SIG-M5 treated with dmso at 0.1 percent for 504 hours (cell line): ENCODE measurements around the gene NOP14.
"Not testable (repeated sequence)": the region's sequence is repeated elsewhere in the genome, so short reads cannot be mapped to it uniquely, and the experiment has no call there.

Experiments used
- DNase-seq: peaks from one replicate; lab custom pipeline; 2025; ENCODE audit not compliant: unreplicated experiment; lab: John Stamatoyannopoulos, UW

NOP14 gene

DNA sequence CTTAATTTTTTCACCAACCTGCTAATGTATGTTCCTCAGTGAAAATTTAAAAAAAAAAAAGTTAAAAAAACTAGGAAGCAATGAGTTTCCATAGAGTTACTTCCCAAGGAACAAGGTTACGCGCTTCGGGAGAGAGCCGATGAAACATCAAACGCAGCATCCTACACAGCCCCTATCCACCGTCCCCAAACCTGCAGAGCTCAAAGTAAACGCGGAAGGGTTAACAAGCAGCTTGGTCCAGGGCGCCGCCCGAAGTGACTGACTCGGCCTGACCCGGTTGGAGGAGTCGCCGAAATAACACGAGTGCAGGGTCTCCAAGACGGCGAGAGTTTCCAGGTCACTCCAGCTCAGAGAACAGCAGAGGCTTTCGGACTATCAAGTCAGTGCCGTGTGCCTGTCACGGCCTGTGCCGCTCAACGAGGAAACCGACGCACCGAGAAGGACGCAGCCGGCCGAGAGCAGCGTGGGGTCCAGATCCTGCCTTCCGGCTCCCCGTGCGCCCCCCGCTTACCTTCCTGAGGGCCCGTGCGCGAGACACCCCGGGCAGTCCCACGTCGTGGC lies 512 bp downstream of the NOP14 start:
- peak; percentile 29 for DNase-seq

DNA sequence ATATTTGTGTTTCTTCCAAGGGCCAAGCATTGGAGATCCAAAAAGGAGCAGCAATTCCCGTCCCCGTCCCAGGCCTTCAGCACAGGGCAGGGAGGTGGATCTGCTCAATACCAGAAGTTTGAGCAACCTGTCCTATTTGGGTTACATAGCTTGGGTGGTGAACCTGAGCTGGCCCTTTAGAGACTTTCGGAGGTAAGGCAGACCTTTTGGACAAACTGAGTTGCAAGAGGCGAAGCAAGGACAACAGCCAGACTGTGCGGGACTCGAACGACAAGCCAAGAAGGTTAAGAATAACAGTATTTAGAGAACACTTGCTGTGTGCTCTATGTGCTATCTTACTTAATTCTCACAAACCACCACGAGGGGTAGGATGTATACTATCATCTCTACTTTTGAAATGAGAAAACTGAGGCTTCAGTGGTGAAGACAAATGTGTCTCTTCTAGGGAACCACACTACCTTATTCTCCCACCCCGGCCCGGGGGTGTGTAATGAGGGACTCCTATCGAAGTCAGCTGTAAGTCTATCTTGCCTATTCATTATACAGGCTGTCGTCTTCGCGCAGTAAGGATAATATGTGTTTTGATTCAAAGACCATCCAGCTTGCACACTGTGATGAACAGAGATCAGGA lies 1.3 kb downstream of the NOP14 start:
- peak; percentile 66 for DNase-seq

DNA sequence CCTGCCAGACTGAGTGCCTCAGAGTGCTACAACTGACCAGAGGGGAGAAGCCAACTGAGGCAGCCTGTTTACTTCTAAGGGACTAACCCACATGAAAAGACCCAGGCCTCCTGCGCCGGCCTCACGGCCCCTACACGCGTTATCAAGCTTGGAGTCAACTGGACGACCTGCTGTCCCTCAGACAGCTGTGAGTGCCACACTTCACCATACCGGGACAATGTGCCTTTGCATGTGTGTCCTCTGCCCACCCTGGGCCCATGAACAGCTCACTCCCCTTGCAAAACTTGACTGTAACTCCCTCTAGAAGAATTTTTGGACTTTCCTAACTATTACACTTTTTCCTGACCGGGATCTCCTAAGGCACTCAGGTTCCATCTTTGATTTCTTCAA lies 1.8 kb downstream of the NOP14 start:
- DNase-seq, result peak; percentile 63

DNA sequence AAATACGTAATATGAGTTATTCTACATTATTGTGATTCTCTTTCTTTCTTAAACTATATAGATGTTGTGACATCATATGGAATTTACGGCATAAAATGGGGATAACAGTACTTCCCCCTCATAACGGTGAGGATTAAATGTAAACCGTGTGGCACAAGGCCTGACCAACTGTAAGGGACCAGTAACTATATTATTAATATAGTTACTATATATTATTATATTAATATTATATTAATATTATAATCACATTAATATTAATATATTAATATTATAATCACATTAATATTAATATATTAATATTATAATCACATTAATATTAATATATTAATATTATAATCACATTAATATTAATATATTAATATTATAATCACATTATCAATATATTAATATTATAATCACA lies 2.8 kb downstream of the NOP14 start:
- DNase-seq, result not testable (repeated sequence)

DNA sequence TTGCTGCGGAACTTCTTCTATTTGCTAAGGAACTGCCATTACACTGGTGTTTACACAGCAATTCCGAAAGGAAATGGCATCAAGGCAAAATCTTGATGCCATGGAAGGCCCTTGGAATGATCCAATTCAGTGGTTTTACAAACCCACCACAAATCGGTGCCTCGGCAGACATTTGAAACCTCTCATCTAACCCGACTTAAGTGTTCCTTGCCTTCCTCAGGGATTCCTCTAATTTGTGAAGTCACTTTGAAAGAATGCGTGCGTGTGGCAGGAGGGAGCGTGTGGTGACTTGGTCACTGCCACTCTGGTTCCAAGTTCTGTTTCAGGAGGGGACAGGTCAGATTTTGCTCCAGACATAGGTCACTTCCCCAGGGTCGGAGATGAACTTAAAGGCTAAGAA lies 4.8 kb downstream of the NOP14 start:
- no peak for DNase-seq

DNA sequence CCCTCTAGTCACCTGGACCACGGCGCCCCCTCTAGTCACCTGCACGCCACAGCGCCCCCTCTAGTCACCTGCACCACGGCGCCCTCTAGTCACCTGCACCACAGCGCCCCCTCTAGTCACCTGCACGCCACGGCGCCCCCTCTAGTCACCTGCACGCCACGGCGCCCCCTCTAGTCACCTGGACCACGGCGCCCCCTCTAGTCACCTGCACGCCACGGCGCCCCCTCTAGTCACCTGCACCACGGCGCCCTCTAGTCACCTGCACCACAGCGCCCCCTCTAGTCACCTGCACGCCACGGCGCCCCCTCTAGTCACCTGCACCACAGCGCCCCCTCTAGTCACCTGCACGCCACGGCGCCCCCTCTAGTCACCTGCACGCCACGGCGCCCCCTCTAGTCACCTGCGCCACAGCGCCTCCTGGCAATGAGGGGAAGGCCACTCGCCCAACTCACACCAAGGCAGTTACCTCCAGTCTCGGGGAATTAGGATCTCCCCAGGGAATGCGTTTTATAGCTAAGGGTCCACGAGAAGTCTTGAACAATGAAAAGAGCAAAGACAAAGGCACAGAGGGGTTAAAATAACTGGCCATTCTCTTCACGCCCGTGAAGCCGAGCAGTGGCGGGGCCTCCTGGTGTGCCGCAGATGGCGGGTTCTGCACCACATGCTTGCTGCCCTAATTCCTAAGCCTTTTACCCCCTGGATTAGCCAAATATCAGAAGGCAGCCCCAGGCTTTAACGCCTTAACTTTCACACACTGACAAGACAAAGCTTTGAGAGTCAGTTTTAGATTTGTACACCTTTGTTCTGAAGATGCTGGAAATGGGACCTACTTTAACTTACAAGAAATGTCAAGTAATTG lies 7.8 kb downstream of the NOP14 start:
- DNase-seq, result not testable (repeated sequence)

DNA sequence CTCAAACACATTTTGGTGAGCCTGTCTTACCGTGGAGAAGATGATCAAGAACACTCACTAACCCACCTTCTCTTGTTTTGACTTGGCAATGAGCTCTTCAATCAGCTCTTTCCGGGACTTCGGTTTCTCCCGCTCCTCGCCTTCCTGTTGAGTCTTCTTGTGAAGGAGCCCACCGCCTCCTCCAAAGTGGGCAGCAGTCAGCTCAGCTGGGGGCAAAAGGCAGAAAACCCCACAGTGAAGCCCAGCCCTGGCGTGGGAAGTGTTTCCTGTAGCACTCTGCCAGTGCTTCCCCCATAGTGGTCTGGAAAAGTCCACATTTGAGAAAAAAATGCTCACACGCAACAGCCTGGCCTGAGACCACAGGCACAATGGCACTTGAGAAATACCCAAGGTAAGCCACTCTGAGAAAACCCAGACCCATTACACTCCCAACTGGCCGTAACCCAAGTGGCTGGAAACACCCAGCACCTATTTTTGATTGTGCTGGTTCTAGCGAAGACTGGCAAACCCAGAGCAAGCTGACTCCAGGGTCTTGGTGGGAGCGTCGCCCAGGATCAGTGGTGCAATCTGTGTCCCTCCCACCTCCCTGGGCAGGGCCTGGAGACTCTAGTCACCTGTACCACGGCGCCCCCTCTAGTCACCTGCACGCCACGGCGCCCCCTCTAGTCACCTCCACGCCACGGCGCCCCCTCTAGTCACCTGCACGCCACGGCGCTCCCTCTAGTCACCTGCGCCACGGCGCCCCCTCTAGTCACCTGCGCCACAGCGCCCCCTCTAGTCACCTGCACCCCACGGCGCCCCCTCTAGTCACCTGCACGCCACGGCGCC lies 8.6 kb downstream of the NOP14 start:
- no peak for DNase-seq

DNA sequence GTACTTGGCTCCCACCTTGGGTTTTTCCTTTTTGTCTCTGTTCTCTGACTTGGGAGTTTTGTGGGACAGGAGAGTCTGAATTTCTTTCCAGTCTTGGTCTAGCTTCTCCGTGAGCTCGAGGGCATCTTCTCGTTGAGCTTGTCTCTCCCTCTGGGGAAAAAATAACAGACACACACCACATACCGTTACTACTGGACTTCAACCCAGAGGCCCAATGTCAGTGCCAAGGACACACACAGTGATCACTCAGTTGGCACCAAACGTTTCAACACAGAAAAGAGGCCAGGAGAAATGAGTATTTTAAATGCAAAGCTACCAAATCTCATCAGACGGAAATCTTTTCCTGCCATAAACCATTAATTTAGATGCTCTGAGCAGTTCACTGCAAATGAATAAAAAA lies 9.7 kb downstream of the NOP14 start:
- DNase-seq, result no peak

DNA sequence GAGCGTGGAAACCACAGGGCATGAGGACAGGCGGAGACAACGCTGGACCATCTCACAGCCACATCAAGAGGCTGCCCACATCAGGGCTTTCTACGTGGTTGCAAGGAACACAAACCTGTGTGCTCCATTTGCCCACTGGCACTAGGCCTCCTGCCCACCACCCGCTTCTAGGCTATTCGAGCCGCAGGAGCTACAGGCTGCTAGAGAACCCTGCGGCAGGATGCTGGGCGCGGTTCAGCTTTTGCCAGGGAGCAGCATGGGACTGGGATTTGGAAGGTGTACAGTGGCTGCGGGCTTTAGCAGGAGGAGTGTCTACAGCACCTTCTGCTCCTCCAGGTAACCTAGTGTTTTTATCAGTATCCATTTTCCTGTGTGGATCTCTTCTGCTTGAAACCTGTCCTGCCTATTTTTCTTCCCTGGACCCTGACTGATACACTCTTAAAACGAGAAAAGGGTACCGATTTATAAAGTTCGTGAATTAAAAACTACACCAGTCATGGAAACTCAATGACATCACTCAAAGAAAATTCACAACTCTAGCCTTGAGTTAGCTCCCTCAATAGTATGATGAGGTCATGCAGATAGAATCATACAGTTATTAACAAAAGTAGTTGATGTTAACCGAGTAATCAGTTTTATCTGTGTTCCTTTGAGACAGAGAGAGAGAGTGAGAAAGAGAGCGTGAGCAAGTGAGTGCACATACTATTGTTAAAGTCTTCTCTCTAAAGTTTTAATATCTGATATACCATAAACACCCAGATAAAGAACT lies 12.8 kb downstream of the NOP14 start:
- DNase-seq, result no peak

DNA sequence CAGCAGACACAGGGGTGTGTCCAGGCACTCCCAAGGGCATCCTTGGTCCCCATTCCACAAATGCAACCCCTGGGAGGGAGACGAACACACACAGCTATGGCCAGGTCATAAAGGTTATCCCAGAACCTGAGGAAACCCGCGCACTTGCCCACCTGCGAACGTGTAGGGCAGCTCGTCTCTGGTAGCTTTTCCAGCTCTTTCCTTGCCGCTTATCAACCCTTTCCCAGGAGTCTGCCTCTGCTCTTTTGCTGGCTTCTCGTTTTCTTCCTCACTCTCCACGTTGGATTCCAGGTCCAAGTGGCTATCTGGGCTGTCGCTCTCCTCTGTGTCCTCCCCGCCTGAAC lies 13.5 kb downstream of the NOP14 start:
- DNase-seq, result no peak

DNA sequence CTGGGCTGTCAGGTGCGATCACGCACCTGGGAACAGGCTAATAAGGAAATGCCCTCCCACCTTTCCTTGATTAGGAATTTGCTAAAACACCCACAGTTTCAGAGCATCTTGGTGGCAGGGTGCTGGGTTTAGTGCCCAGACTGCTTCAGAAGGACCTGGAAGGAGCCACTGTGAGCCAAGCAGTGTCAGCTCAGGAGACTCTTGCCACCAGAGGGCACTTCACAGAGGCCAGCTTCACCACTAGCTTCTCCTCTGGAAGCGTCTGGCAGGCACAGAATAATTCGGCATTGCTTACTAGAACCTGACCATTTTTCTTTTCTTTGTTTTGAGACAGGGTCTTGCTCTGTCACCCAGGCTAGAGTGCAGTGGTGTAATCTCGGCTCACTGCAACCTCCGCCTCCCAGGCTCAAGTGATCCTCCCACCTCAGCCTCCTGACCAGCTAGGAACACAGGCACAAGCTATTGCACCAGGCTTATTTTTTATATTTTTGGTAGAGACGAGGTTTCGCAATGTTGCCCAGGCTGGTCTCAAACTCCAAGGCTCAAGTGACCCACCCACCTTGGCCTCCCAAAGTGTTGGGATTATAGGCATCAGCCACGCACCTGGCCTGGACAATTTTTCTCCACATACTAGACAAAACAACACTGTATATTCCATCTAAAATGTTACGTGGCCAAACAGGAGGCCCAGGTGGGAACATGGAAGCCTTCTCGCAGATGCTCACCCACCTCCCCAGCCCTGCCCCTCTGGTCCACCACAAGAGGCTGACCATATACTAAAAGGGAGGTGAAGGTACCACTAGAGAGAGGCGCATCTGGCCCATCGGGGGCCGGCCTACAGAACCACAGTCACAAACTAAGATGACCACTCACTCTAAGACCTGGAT lies 14.1 kb downstream of the NOP14 start:
- peak; percentile 29 for DNase-seq

DNA sequence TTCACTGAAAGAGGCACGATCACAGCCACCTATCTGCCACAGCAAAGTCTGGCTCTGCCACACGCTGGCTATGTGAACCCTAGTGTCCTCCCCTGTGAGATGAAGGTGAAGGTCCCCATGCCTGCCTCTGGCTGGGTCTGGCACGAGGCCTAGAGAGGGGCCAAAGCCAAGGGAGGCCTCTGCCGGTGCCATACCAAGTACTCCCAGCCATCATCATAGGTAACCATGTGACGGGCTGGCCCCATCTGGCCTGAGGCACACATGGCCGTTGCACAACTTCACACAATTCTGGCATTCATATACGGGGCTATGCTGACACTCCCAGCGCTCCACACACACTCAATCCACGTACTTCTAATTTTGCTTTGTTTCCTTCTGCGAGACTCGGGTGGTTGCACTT lies 15.3 kb downstream of the NOP14 start:
- DNase-seq, result no peak

DNA sequence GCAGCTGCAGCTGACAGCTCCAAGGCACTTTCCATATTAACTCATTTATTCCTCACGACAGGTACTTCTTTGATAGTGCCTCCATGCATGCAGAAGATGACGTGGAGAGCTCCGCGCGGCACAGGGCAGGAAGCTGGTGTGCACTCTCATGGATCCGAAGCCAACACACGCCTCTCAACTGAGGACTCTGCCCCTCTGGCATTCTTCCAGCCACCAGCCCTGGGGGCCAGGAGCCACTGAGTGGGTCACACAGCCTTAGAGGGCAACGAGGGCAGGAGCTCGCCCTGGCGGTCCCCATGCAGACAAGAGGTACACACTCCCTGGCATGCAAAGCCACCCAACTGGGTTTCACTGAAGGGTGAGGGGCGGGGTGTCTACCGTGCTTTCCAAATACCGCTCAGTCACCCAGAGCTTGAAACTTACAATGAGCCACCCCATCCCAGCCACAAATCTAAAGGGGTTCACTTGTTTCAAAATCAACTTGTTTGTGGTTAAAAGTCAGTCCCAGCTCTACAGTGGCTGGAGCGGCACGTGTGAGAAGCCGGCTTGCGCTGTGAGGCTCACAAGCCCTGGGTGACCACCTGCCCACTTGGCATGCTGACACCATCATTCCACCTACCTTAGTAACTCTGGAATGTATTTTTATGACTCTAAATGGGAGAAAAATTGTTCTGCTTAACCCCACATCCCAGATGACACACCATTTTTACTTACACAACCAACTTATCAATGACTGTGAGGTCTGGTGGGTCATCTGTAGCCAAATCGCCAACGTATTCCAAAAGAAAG lies 16.2 kb downstream of the NOP14 start:
- no peak for DNase-seq

DNA sequence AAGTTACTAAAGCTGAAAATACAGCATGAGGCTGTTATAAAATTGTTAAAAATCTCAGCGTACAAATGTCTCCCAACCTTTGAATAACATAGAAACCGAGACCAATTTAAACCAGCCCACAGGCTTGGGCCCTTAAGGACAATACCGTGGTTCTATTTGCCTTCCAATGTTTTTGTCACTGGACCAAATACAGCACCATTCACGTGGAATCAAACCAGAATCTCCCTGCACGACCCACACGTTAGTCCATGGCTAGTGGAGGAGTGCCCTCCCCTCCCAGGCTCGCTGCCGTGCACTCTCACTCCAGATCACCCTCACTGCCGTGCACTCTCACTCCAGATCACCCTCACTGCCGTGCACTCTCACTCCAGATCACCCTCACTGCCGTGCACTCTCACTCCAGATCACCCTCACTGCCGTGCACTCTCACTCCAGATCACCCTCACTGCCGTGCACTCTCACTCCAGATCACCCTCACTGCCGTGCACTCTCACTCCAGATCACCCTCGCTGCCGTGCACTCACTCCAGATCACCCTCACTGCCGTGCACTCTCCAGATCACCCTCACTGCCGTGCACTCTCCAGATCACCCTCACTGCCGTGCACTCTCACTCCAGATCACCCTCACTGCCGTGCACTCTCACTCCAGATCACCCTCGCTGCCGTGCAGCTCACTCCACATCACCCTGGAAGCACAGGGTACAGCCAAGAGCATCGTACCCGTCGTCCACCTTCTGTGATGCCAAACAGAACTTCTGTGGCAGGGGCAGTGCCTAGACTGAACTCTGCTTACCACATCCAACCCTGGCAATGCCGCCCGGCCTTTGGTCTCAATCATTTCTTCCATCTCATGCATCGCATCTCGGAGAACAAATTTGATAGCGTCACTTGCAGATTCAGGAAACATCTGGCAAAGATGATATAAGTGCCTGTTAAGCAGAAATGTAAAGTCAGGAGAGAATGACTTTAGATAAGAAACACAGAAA lies 17.3 kb downstream of the NOP14 start:
- DNase-seq, result not testable (repeated sequence)

DNA sequence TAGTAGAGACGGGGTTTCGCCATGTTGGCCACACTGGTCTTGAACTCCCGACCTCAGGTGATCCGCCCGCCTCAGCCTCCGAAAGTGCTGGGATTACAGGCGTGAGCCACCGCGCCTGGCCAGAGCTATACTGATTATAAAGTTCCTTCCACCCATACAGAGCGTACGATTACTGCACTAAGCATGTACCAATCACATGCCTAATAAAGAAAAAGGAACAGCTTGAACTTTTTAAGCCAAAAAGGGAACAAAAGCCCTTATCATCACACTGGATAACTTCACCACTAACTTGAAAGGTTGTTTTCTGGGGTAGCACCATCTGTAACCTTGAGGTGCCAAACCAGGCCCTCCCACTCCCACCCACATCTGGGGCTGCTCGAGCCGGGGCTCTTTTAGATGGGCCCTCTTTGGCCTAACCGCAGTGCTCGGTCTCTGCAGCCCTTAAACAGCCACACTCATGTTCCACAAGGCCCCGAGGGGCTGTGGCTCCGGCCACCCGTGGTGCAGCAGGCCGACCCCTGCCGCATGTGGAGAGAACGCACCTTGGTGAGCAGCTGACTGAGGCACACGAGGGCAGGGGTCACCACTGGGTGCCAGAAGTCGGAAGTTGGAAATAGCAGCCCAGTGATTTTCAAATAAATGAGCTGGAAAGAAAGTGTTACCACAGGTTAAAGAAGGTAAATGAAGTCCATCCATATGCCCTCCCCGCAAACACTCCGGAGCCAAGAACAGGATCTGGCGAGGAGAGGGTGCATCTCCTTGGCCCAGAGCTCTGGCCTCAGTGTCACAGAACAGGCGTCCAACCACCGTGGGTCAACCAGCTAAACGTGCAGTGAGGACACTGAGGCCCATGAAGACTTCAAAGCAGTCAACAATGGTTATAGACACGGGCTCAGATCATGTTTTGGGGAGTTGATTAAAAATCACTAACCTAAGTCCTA lies 18.4 kb downstream of the NOP14 start:
- no peak for DNase-seq

DNA sequence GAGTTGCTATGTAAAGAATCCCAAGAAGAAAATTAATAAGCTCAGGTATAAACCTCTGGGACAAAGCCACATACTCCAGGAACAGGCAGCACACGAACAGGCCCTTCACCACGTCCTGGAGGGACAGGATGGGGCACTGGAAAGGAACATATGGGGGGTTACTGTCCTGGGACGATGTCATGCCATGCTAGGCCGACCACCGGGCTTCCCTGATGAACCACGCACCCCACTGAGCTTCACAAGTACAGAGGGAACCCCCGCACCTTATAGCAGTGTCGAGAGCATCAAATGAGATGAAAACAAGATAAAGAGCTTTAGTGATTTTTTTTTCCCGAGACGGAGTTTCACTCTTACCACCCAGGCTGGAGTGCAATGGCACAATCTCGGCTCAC lies 19.1 kb downstream of the NOP14 start:
- DNase-seq, result no peak
